22Rv1 (cell line): ENCODE data around the gene TRIM33.

Experiments used
- ZFX ChIP-seq: fragments of 450-650 bp; IDR thresholded peaks from 2 replicates; pipeline ENCODE4 v1.6.1; 2017; ENCODE audit warnings: antibody characterized with exemption, borderline replicate concordance
- TF ChIP-seq, protein P1 (sequence below): fragments of 450-650 bp; IDR thresholded peaks from 2 replicates; pipeline ENCODE4 v1.5.1; 2017; ENCODE audit warnings: mild to moderate bottlenecking

DNA sequence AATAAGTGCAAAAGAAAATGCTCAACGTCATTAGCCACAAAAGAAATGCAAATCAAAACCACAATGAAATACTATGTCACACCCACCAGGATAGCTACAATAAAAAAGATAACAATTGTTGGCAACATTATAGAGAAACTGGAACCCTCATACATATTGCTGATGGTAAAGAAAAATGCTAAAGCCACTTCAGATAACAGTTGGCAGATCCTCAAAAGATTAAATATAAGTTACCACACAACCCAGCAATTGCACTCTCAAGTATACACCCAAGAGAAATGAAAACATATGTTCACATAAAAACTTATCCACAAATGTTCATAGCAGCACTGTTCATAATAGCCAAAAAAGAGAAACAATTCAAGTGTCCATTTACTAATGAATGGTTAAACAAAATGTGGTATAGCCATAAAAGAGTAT, 20.7 kb downstream of the TRIM33 start:
- TF ChIP-seq, protein P1, sequence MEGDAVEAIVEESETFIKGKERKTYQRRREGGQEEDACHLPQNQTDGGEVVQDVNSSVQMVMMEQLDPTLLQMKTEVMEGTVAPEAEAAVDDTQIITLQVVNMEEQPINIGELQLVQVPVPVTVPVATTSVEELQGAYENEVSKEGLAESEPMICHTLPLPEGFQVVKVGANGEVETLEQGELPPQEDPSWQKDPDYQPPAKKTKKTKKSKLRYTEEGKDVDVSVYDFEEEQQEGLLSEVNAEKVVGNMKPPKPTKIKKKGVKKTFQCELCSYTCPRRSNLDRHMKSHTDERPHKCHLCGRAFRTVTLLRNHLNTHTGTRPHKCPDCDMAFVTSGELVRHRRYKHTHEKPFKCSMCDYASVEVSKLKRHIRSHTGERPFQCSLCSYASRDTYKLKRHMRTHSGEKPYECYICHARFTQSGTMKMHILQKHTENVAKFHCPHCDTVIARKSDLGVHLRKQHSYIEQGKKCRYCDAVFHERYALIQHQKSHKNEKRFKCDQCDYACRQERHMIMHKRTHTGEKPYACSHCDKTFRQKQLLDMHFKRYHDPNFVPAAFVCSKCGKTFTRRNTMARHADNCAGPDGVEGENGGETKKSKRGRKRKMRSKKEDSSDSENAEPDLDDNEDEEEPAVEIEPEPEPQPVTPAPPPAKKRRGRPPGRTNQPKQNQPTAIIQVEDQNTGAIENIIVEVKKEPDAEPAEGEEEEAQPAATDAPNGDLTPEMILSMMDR: no peak
- TF ChIP-seq ZFX: no peak
